Fibroblast of peridontal ligament (primary cell): ENCODE data around the gene PYY.

Experiments
- DNase-seq: peaks from one replicate; pipeline ENCODE4 v3.0.0-alpha.2; 2010; ENCODE audit errors: extremely low read depth

The PYY gene

GRCh38 chr17:43915559-43915958, 38.2 kb downstream of the PYY start:
- peak; percentile 15 for DNase-seq

- no peak for DNase-seq
Measured at GRCh38 chr17:43914451-43914850, 39.3 kb downstream of the PYY start.

GRCh38 chr17:43913584-43913983, 40.2 kb downstream of the PYY start:
- no peak for DNase-seq

GRCh38 chr17:43912635-43913304, 41.0 kb downstream of the PYY start:
- no peak for DNase-seq

GRCh38 chr17:43911904-43912303, 41.8 kb downstream of the PYY start:
- DNase-seq, result no peak

GRCh38 chr17:43909537-43910231, 44.1 kb downstream of the PYY start:
- no peak for DNase-seq

GRCh38 chr17:43907998-43908721, 45.6 kb downstream of the PYY start:
- DNase-seq, result peak; percentile 76

- peak; percentile 64 for DNase-seq
Measured at GRCh38 chr17:43907425-43907981, 46.2 kb downstream of the PYY start, which contains the start of gene MPP2. MPP2 (minus strand) TSS chr17:43907536; CDS start chr17:43904460, 3,076 bp downstream.

GRCh38 chr17:43906951-43907424, 46.8 kb downstream of the PYY start:
- DNase-seq, result no peak

- DNase-seq, result peak; percentile 48
Measured at GRCh38 chr17:43905985-43906852, 47.5 kb downstream of the PYY start.

- DNase-seq, result no peak
Measured at GRCh38 chr17:43905400-43905984, 48.2 kb downstream of the PYY start.
